Hematopoietic multipotent progenitor cell treated with erythropoietin and hydrocortisone succinate and interleukin-3 and kit ligand, for 8 days (in vitro differentiated cells): ENCODE data around the gene LCE1E.

Experiments used
- DNase-seq: peaks from one replicate; pipeline ENCODE4 v3.0.0-alpha.2; 2015

LCE1E gene, protein sequence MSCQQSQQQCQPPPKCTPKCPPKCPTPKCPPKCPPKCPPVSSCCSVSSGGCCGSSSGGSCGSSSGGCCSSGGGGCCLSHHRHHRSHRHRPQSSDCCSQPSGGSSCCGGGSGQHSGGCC

GRCh38 chr1:152786077-152786476 is at the start of gene LCE1E:
TSS of gene LCE1E (plus strand) at chr1:152786257. CDS start at chr1:152787300, 1,043 bp downstream.
- no peak for DNase-seq

DNA sequence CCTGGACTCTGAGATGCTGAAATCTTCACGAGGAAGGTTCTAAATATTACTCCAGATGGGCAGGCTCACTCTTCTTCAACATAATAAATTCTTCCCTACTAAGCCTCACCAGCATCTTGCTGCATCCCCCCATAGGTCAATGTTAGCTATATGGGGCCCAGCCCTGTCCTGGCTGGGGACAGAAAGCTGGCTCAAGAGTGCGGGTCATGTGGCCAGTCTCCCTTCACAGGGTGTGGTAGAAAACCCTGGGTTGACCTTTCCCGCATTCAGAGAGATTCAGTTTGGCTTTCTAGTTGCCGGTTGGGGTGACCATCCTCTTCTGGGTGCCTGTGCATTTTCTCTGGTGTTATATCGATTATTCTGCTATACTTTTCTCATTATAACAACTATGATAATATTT is 48.1 kb upstream of the LCE1E start:
- DNase-seq, result no peak

DNA sequence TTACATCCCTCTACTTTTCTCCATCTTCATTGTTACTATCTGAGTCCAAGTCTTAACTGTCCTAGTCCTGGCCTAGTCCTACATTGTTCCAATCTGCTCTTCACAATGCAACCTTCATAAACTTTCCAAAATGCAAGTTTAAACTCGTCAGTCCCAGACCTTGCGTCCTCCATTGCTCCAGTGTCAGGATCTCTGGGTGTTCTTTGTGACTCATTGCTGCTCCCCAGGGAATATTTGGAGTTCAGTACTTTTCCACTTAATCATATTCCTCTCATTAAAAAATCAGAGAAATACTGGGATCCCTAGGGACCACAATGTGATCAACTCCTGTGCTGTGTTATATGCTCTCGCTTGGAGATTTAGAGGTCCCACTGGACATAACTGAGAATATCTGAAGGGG is 46.2 kb upstream of the LCE1E start:
- no peak for DNase-seq

DNA sequence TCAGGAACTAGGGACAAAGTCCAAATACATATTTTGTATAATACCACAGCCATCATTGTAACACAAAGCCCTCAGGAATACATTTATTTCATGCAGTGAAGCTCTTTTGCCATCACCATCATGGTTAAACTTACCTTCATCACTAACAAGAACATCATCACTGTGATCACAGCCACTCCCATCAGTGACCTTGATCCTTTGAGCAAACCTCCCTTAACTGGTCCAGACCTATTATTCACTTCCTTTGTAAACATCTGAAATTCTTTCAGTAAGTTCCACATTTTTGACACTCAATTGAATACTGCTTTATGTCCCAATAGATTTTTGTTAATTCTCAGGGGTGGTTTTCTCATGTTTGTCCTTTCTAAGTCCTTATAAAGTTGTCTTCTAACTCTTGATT is 44.4 kb upstream of the LCE1E start:
- no peak for DNase-seq

GRCh38 chr1:152743371-152744145 is 42.5 kb upstream of the LCE1E start:
- no peak for DNase-seq

DNA sequence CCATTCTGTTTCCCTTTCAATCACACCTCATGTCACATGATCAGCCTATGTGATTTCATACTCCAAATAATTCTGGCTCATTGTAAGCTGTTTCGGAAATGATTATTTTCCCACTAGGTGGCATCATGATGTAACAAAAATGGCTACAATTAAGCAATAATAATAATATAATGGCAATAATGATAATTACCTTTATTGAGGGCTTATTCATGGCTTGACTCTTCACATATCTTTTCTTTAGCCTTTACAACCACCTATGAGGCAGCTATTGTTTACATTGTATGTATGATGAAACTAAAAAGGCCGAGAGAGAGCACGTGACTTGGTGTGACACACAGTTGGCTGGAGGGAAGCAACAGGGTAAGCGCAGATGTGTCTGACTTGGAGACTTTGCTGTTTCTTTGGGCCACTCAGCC is 40.8 kb upstream of the LCE1E start:
- DNase-seq, result peak; percentile 5

DNA sequence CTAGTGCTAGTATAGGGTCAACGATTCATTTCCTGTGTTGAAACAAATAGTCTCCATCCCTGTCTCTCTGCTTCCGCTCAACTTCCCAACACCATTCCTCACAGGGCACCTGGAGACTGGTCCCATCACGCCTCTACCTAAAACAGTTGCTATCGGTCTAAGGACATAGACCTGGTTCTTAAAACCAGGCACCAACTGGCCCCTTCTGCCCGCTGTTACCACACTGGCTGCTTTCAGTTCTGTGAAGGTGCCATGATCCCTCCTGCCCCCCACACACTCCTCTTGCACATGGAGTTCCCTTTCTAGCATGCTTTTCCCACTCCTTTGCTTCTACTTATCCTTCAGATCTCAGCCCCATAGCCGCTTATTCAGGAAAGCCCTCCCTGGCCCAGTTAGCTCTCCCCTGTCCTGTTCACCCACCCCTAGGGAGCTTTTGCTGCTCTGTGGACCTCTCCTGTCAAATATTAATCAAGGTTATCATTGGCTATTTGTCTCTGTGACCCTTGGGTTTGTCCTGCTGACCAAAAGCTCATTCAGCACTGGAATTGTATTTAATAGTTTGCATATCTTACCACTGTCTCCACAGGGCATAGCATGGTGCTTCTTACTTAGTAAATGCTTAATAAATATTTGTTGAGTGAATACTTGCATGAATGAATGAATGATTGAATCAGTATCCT is 40.2 kb upstream of the LCE1E start:
- DNase-seq, result no peak

GRCh38 chr1:152747831-152748230 is 38.2 kb upstream of the LCE1E start:
- DNase-seq, result no peak

- no peak for DNase-seq
These were observed 33.8 kb upstream of the LCE1E start for GRCh38 chr1:152752225-152752624.

DNA sequence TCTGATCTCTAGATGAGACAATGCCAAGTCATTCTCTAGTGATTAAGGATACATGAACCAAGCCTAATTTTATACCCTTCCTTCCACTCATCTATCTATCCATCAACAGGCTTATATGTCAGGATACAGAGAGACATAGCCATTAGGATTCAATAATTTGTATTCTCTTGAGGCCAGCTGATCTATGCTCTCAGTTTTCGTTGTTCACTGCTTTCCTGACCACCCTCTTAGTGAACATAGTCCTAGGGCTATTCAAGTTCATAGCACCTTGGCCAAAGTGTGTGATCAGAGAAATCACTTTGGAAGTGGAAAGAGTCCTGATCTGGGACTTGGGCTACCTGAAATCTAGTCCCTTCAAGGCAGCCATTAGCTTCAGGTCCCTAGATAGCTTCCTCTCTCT is 32.5 kb upstream of the LCE1E start:
- DNase-seq, result no peak

DNA sequence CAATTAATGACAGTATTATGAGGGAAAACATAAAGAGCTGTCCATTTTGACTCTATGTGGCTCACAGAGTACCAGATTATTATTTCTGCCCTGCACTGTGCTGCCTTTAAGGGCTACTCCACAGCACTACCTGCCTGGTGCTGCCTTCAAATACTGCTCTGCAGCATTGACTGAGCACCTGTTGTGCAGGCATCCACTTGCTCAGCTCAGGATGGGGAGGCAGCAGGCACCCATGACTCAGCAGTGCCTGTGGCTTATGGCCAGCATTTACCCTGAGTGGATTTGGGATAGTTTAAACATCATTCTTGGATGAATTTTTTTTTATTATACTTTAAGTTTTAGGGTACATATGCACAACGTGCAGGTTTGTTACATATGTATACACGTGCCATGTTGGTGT is 29.2 kb upstream of the LCE1E start:
- no peak for DNase-seq

GRCh38 chr1:152757747-152758146 is 28.3 kb upstream of the LCE1E start, which contains the start of gene KPRP:
TSS of gene KPRP (plus strand) at chr1:152758025. CDS start at chr1:152759589, 1,564 bp downstream.
- no peak for DNase-seq

GRCh38 chr1:152758636-152759035 is 27.4 kb upstream of the LCE1E start:
- DNase-seq, result no peak

DNA sequence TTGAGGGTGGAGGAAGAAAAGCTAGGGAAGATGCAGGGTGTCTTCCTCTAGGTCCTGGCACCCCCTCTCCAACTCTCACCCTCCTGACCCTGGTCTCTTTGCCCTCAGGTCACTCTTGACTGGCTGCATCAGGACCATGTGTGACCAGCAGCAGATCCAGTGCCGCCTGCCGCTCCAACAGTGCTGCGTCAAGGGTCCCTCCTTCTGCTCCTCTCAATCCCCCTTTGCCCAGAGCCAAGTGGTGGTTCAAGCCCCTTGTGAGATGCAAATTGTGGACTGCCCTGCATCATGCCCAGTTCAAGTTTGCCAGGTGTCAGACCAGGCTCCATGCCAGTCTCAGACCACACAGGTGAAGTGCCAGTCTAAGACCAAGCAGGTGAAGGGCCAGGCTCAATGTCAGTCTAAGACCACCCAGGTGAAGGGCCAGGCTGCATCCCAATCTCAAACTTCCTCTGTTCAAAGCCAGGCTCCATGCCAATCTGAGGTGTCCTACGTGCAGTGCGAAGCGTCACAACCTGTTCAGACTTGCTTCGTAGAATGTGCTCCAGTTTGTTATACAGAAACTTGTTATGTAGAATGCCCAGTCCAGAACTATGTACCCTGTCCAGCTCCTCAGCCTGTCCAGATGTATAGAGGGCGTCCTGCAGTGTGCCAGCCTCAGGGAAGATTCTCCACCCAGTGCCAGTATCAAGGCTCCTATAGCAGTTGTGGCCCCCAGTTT is 26.4 kb upstream of the LCE1E start:
- DNase-seq, result no peak

DNA sequence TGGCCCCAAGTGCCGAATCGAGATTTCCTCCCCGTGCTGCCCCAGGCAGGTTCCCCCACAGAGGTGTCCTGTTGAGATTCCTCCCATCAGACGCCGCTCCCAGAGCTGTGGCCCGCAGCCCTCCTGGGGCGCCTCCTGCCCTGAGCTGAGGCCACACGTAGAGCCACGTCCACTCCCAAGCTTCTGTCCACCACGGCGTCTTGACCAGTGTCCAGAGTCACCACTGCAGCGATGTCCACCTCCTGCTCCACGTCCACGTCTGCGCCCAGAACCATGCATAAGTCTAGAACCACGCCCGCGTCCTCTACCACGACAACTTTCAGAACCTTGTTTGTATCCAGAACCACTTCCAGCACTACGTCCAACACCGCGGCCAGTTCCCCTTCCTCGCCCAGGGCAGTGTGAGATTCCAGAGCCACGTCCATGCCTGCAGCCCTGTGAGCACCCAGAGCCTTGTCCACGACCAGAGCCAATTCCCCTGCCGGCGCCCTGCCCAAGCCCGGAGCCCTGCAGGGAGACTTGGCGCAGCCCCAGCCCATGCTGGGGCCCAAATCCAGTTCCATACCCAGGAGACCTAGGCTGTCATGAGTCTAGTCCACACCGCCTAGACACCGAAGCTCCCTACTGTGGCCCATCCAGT is 25.4 kb upstream of the LCE1E start:
- DNase-seq, result no peak

- DNase-seq, result no peak
These were observed 24.3 kb upstream of the LCE1E start for GRCh38 chr1:152761609-152762213.

DNA sequence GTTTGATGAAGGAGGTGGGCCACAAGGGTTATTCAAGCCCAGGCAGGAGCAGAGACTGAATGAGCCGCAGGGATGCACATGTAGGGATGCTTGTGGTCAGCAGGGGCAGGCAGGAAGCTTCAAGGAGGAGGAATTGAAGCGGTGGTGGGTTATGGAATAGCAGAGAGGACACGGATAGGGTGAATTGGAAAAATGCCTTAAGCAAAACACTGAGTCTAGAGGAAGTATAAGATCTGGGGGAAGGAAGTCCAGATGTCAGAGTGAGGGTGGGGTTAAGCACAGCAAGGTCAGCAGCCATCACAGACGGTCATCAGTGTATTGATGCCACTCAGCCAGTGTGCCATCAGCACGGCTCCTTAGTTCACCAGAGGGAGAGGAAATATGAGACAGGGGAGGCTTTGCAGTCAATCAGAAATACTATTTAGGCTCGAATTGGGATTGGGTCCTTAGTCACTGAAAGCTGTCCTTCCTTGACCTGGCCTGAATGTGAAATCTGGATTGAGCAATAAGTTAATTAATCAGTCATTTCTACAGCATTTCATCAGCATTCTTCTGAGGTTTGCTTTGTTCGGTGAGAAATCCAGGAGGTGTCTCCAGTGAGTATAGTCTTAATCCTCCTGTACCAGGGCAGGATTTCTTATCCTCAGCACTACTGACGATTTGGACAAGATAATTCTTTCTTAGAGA is 17.1 kb upstream of the LCE1E start:
- DNase-seq, result no peak

DNA sequence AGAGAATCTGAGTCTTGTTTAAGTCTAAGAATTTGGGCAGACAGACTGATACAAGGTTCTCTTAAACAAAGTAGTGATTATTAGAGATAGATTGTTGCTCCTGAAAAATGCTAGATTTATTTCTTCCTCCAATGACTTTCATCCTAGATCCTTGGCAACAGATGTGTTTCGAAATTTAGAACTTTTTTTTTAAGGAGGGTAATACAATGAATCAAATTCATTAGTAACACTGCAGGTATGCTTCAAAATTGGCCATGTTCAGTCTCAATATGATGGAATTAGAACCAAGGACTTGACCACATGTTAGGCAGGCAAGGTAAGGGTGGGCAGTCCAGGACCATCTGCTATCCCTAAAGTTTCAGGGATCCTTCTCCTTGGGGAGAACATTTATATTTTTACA is 15.6 kb upstream of the LCE1E start:
- DNase-seq, result no peak

DNA sequence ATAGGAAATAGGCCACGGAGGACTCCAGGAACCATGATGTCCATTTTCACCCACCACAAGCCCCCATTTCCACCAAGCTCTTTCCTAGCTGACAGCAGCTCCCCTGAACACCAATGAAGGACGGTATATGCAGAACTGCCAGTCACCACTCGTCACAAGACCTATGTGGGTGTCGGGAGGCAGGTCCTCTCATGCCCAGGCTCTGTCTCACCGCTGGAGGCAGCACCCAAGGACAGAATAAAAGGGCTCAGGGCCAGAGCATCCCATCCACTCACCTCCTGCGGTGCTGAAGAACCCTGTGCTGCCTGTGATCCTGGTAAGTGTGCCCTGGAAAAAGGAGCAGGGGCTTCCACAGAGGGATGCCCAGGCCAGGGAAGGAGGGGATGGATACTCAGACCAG is 11.2 kb upstream of the LCE1E start, which contains the start of gene LCE1F:
Gene LCE1F (plus strand): TSS at position 266 of the 400 bp plus-strand sequence. CDS start 1,232 bp downstream, outside the sequence.
- no peak for DNase-seq

DNA sequence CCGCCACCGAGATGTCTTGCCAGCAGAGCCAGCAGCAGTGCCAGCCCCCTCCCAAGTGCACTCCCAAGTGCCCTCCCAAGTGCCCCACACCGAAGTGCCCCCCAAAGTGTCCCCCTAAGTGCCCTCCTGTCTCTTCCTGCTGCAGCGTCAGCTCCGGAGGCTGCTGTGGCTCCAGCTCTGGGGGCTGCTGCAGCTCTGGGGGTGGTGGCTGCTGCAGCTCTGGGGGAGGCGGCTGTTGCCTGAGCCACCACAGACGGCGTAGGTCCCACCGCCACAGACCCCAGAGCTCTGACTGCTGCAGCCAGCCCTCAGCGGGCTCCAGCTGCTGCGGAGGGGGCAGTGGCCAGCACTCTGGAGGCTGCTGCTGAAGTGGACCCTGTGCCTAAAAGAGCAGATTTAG is 9.7 kb upstream of the LCE1E start:
- DNase-seq, result no peak

DNA sequence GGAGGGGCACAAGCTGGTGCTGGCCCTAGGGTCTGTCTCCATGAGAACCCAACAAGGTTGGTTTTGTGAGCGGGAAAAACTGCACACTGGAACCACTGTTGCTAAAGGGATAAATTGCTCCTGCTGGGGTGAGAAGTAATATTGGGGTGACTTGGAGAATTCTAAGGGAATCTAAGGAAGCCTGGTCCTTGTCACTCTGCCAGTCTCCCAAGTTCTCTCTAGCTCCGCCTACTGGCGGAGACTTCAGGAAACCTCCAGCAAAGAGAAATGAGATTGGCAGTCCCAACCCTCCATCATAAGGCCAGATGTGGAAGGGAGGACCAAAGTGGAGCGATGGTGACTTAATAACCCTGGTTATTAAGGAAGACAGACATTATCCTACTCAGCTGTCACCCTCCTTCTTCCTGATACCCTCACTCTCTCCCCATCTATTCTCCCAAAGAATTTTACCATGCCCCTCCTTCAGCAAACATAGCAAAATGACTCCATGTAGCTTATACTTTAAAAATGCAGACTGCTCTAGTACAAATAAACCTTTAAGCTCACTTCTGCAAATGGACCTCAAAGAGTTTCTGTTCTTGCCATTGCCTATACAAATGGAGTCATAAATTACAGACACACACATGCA is 8.4 kb upstream of the LCE1E start:
- DNase-seq, result peak; percentile 33
